Cardiac muscle cell (in vitro differentiated cells and primary cell): ENCODE measurements around the gene MAPKBP1. TPM values are rescaled to one million over a fixed set of nuclear protein-coding genes. Genes with fewer than 3 reads are reported as not detected.

Experiments
- DNase-seq, 2 donors: peaks; one replicate each; pipeline versions ENCODE4 v3.0.0 to v3.0.0-alpha.2; 2010 to 2017; ENCODE audit warnings: low read depth in 1 of 2, low spot score in 1 of 2
- H3K27ac ChIP-seq: fragments of 200-600 bp; sonication (generic); 2 replicates; pipeline ENCODE4 v1.5.1; 2016
- H3K27me3 ChIP-seq: fragments of 200-600 bp; sonication (generic); 2 replicates; pipeline ENCODE4 v1.6.0; 2016; ENCODE audit warnings: control low read depth
- H3K36me3 ChIP-seq: fragments of 200-600 bp; sonication (generic); 2 replicates; pipeline ENCODE4 v1.5.1; 2016; ENCODE audit warnings: control low read depth
- H3K4me1 ChIP-seq: fragments of 200-600 bp; sonication (generic); 2 replicates; pipeline ENCODE4 v1.8.1; 2017; ENCODE audit warnings: low read depth, mild to moderate bottlenecking, mixed run types
- H3K4me3 ChIP-seq: fragments of 200-600 bp; sonication (generic); 2 replicates; pipeline ENCODE4 v1.5.1; 2016; ENCODE audit warnings: mild to moderate bottlenecking
- H3K9me3 ChIP-seq: fragments of 200-600 bp; sonication (generic); 2 replicates; pipeline ENCODE4 v1.5.1; 2017; ENCODE audit warnings: low read depth, mild to moderate bottlenecking, control low read depth
- polyA plus RNA-seq: library from polyadenylated mRNA; unstranded; fragments of >200 nt; fragmentation: Nextera tagmentation; extraction: Ambion mirVana; gene quantifications from 2 replicates; pipeline ENCODE4 v1.2.1, GENCODE V29; 2016
- total RNA-seq: library from RNA; depleted of rRNA; stranded (reverse); fragments of >200 nt; gene quantifications from 2 replicates; pipeline ENCODE4 v1.2.3, GENCODE V29; 2016
- TF ChIP-seq, protein P1 (sequence below): IDR thresholded peaks from 2 replicates; pipeline ENCODE4 v1.5.1; 2012; ENCODE audit warnings: low read depth, mild to moderate bottlenecking, low read length

MAPKBP1 gene
- total and polyA plus RNA-seq, 2 experiments from 2014 or later, result 37.7 to 109 TPM

DNA sequence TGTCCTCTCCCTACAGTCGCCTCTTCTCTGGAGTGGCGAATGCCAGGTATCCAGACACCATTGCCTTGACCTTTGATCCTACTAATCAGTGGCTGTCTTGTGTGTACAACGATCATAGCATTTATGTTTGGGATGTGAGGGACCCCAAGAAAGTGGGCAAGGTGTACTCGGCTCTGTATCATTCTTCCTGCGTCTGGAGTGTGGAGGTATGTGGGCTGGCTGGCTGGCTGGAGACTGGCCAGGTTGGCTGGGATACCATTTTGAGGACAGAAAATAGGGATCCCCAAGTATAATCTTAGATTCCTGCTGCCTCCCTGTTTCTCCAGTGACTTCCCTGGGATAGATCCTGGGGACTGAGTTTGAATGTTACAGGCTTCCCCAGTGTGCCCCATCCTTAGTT lies 40.2 kb downstream of the MAPKBP1 start:
- peaks cover 46% of the 10 kb centered on the region for H3K36me3 ChIP-seq
- no peak overlapping the region for H3K27ac ChIP-seq
- H3K4me3 ChIP-seq, result no peak overlapping the region
- peaks cover 4% of the 10 kb centered on the region for H3K4me1 ChIP-seq
- no peaks in the 10 kb centered on the region for H3K9me3 ChIP-seq
- DNase-seq, result no peak
- TF ChIP-seq, protein P1, sequence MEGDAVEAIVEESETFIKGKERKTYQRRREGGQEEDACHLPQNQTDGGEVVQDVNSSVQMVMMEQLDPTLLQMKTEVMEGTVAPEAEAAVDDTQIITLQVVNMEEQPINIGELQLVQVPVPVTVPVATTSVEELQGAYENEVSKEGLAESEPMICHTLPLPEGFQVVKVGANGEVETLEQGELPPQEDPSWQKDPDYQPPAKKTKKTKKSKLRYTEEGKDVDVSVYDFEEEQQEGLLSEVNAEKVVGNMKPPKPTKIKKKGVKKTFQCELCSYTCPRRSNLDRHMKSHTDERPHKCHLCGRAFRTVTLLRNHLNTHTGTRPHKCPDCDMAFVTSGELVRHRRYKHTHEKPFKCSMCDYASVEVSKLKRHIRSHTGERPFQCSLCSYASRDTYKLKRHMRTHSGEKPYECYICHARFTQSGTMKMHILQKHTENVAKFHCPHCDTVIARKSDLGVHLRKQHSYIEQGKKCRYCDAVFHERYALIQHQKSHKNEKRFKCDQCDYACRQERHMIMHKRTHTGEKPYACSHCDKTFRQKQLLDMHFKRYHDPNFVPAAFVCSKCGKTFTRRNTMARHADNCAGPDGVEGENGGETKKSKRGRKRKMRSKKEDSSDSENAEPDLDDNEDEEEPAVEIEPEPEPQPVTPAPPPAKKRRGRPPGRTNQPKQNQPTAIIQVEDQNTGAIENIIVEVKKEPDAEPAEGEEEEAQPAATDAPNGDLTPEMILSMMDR, result no peak
- H3K27me3 ChIP-seq, result no peaks in the 10 kb centered on the region

DNA sequence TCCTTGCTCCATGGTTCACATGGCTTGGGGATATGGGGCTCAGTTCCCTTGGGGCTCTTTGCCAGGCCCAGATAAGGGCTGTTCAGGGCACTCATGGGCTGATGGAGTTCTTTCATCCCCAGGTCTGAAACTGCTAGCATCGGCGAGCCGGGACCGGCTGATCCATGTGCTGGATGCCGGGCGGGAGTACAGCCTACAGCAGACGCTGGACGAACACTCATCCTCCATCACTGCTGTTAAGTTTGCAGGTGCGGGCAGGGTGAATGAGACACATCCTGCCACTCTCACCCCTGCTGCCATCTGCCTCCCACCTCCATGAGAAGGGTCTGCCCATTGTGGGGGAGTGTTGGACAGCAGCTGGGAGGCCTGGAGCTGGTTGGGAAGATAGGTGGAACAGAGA lies 42.5 kb downstream of the MAPKBP1 start:
- no peak for DNase-seq
- Histone ChIP-seq H3K27ac (no peak overlapping the region), H3K4me3 (no peak overlapping the region), H3K9me3 (no peaks in the 10 kb centered on the region), H3K27me3 (no peaks in the 10 kb centered on the region), H3K4me1 (no peaks in the 10 kb centered on the region), H3K36me3 (peaks cover 65% of the 10 kb centered on the region)
- TF ChIP-seq, protein P1, result no peak

DNA sequence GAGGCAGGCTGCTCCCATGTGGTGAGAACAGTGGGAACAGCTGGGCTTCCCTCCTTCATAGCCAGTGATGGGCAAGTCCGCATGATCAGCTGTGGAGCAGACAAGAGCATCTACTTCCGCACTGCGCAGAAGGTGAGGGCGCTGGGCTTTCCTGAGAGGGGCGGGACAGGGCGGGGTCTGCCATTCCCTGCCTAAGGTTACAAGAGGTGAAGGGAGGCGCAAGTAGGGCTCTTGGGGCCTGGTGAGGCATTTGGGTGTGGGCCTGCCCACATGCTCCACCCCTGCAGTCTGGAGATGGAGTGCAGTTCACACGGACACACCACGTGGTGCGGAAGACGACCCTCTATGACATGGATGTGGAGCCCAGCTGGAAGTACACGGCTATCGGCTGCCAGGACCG lies 43.0 kb downstream of the MAPKBP1 start:
- no peak for DNase-seq
- H3K4me1 ChIP-seq, result no peaks in the 10 kb centered on the region
- no peaks in the 10 kb centered on the region for H3K9me3 ChIP-seq
- H3K27me3 ChIP-seq, result no peaks in the 10 kb centered on the region
- no peak overlapping the region for H3K27ac ChIP-seq
- TF ChIP-seq, protein P1, result no peak
- no peak overlapping the region for H3K4me3 ChIP-seq
- H3K36me3 ChIP-seq, result peaks cover 70% of the 10 kb centered on the region

DNA sequence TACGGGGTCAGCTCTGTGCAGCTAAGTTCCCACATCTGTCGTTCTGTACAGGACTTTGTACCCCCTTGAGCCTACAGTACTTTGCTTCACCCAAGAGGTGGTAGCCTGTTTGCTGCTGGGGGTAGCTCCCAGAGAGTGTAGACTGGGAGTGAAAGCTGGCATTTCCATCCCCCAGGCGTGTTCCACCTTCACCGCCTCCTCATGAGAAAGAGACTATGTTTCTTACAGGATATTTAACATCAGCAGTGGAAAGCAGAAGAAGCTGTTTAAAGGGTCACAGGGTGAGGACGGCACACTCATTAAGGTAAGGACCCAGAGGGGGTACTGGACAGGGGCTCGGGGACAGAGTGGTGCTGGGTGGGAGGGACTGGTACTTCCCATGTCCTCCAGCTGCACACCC lies 43.5 kb downstream of the MAPKBP1 start:
- Histone ChIP-seq H3K4me3 (no peak overlapping the region), H3K27me3 (no peaks in the 10 kb centered on the region), H3K4me1 (no peaks in the 10 kb centered on the region), H3K9me3 (no peaks in the 10 kb centered on the region), H3K27ac (no peak overlapping the region), H3K36me3 (peaks cover 73% of the 10 kb centered on the region)
- no peak for DNase-seq
- TF ChIP-seq, protein P1, result no peak

DNA sequence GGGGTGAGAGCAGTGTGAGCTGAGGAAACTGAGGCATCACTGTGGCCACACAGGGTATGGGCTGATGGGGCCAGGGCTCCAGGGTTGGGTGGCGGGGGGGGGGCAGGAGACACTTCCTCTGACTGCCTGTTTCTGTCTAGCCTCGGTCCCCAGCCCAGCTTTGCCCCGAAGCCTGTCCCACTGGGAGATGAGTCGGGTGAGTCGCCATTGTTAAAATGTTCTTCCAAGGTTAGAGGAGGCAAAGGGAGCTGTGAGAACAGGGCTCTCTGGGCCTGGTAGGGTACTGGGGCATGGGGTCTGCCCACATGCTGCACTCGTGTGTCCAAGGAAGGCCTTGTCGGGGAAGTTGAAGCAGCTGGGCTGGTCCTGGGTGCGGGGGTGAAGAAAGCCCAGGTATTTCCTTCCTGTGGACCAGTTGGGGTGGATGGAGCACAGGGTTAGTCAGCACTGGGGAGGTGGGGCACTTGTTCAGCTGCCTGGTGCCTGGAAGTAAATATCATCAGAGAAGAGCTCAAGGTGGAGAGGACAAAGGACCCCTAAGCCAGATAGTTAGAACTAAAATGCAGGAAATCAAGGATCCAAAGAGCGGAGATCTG lies 45.3 kb downstream of the MAPKBP1 start:
- no peaks in the 10 kb centered on the region for H3K4me1 ChIP-seq
- no peak overlapping the region for H3K27ac ChIP-seq
- H3K36me3 ChIP-seq, result peaks cover 82% of the 10 kb centered on the region
- H3K4me3 ChIP-seq, result no peak overlapping the region
- DNase-seq, result no peak
- H3K9me3 ChIP-seq, result no peaks in the 10 kb centered on the region
- no peaks in the 10 kb centered on the region for H3K27me3 ChIP-seq
- TF ChIP-seq, protein P1, result no peak
